ENCODE data around the gene NACA2. TPM values are rescaled to one million over a fixed set of nuclear protein-coding genes. Genes with fewer than 3 reads are reported as not detected.

NACA2 gene
- total RNA-seq, 3 donors from 2014 or later, result not detected

- H3K36me3 ChIP-seq, result no peaks in the 10 kb centered on the region
- TF ChIP-seq, protein P1, sequence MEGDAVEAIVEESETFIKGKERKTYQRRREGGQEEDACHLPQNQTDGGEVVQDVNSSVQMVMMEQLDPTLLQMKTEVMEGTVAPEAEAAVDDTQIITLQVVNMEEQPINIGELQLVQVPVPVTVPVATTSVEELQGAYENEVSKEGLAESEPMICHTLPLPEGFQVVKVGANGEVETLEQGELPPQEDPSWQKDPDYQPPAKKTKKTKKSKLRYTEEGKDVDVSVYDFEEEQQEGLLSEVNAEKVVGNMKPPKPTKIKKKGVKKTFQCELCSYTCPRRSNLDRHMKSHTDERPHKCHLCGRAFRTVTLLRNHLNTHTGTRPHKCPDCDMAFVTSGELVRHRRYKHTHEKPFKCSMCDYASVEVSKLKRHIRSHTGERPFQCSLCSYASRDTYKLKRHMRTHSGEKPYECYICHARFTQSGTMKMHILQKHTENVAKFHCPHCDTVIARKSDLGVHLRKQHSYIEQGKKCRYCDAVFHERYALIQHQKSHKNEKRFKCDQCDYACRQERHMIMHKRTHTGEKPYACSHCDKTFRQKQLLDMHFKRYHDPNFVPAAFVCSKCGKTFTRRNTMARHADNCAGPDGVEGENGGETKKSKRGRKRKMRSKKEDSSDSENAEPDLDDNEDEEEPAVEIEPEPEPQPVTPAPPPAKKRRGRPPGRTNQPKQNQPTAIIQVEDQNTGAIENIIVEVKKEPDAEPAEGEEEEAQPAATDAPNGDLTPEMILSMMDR (IDR thresholded peaks at IDR 0.05), result no peak
- TF ChIP-seq POLR2A (IDR thresholded peaks at IDR 0.05), result no peak
- H3K4me3 ChIP-seq, result no peak overlapping the region
- H3K27ac ChIP-seq, result no peak overlapping the region
- H3K27me3 ChIP-seq, result no peaks in the 10 kb centered on the region
- H3K4me1 ChIP-seq, result no peaks in the 10 kb centered on the region
- no peak for DNase-seq (ENCODE audit: low spot score in 2 of 2)
- H3K9me3 ChIP-seq, result no peaks in the 10 kb centered on the region
- intact Hi-C loops (cut with DNase I; ENCODE audit: low total_unique reads), result no loop called here
Observed at GRCh38 chr17:61580502-61580901, 10.5 kb downstream of the NACA2 start.

DNA sequence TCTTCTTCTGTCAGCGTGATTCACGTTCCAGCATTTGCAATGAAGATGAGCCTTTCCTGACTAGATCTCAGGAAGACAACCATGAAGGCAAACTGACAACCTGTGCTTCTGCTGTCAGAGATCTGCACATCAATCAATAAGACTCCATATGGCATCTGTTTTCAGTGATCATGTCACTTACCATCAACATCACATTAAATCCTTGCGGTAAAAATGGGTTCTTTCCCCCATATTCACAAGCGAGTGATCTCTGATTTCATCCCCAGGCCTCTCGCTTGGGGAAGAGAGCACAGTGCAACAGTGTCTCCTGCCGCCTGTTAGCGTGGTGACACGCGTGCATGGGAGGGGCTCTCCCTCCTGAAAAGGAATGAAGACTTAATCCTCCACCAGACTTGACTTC is 11.1 kb downstream of the NACA2 start:
- H3K27ac ChIP-seq, result no peak overlapping the region
- no peak overlapping the region for H3K4me3 ChIP-seq
- no peaks in the 10 kb centered on the region for H3K4me1 ChIP-seq
- DNase-seq (ENCODE audit: low spot score in 2 of 2), result no peak
- no peaks in the 10 kb centered on the region for H3K9me3 ChIP-seq
- TF ChIP-seq POLR2A (IDR thresholded peaks at IDR 0.05) (no peak), POLR2AphosphoS5 (IDR thresholded peaks at IDR 0.05) (no peak)
- TF ChIP-seq, protein P1 (IDR thresholded peaks at IDR 0.05), result no peak
- H3K36me3 ChIP-seq, result no peaks in the 10 kb centered on the region
- no peaks in the 10 kb centered on the region for H3K27me3 ChIP-seq
- intact Hi-C loops (cut with DNase I; ENCODE audit: low total_unique reads), result no loop called here

DNA sequence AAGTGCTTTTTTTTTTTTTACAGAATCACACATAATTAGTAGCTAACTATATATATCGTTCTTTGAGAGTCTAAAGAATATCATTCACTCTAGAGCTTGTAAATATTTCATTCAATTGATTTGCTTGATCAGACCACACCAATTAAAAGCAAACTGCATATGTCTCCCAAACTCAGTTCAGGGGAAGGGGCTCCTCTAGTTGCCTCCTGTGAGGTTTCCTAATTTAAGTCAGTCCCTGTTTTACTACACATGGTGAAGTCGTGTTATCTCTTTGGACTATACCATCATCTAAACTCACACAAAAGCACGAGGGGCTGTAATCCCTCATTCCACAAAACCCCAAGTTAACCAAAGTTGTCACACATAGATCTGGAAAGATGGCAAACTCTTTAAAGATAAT is 11.7 kb downstream of the NACA2 start:
- intact Hi-C loops (cut with DNase I; ENCODE audit: low total_unique reads), result no loop called here
- H3K4me1 ChIP-seq, result no peaks in the 10 kb centered on the region
- no peak for DNase-seq (ENCODE audit: low spot score in 2 of 2)
- no peak overlapping the region for H3K4me3 ChIP-seq
- TF ChIP-seq POLR2AphosphoS5 (IDR thresholded peaks at IDR 0.05) (no peak), POLR2A (IDR thresholded peaks at IDR 0.05) (no peak)
- TF ChIP-seq, protein P1 (IDR thresholded peaks at IDR 0.05), result no peak
- H3K9me3 ChIP-seq, result no peaks in the 10 kb centered on the region
- no peak overlapping the region for H3K27ac ChIP-seq
- no peaks in the 10 kb centered on the region for H3K27me3 ChIP-seq
- no peaks in the 10 kb centered on the region for H3K36me3 ChIP-seq

DNA sequence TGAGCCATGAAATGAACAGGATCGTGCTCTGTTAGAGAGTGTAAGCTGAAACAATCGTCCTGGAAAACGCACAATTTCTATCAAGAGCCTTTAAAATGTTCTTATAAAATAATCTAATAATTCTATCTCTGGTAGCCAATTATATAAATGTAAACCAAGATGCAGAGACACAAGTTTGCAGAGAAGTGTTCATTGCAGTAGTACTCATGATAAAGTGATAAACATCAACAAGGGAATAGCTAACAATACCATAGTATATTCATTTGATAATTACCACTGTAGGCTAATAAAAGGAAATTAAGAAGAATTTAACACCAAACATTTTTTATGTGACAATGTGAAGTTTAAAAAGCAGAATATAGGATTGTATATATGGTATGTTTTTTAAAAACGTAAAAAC is 12.4 kb downstream of the NACA2 start:
- TF ChIP-seq, protein P1 (IDR thresholded peaks at IDR 0.05), result no peak
- TF ChIP-seq POLR2A (IDR thresholded peaks at IDR 0.05) (no peak), POLR2AphosphoS5 (IDR thresholded peaks at IDR 0.05) (no peak)
- no peaks in the 10 kb centered on the region for H3K36me3 ChIP-seq
- no peaks in the 10 kb centered on the region for H3K9me3 ChIP-seq
- H3K27me3 ChIP-seq, result no peaks in the 10 kb centered on the region
- no peaks in the 10 kb centered on the region for H3K4me1 ChIP-seq
- intact Hi-C loops (cut with DNase I; ENCODE audit: low total_unique reads), result no loop called here
- no peak overlapping the region for H3K4me3 ChIP-seq
- H3K27ac ChIP-seq, result no peak overlapping the region
- no peak for DNase-seq (ENCODE audit: low spot score in 2 of 2)

GRCh38 chr17:61575983-61576382 is 15.0 kb downstream of the NACA2 start:
- Histone ChIP-seq H3K27ac (no peak overlapping the region), H3K36me3 (no peaks in the 10 kb centered on the region), H3K4me3 (no peak overlapping the region), H3K9me3 (no peaks in the 10 kb centered on the region), H3K4me1 (no peaks in the 10 kb centered on the region), H3K27me3 (no peaks in the 10 kb centered on the region)
- intact Hi-C loops (cut with DNase I; ENCODE audit: low total_unique reads), result no loop called here
- no peak for DNase-seq (ENCODE audit: low spot score in 2 of 2)
- TF ChIP-seq, protein P1 (IDR thresholded peaks at IDR 0.05), result no peak
- TF ChIP-seq POLR2AphosphoS5 (IDR thresholded peaks at IDR 0.05), result no peak
- no peak for TF ChIP-seq POLR2A (IDR thresholded peaks at IDR 0.05)
